H1 (cell line): Measurements from ENCODE around the gene DNAJC6. TPM values are rescaled to one million over a fixed set of nuclear protein-coding genes. Genes with fewer than 3 reads are reported as not detected.

Experiments
- CTCF ChIA-PET: fragments of 300-600 bp; sonication (Branson Sonifier 250); formaldehyde crosslinking; loops from one replicate; lab custom pipeline; 2021; ENCODE audit not compliant: partially characterized antibody; lab: Charles Lee
- POLR2A ChIA-PET: fragments of 300-600 bp; sonication (Branson Sonifier 250); formaldehyde crosslinking; loops from one replicate; lab custom pipeline; 2021; ENCODE audit warnings: inconsistent platforms; ENCODE audit not compliant: partially characterized antibody; lab: Charles Lee
- DNase-seq, 2 experiments: peaks; one replicate each; pipeline versions ENCODE4 v3.0.0 to v3.0.0-alpha.2; 2010 to 2022; ENCODE audit warnings: low spot score in 2 of 2, low read depth in 1 of 2, mixed read lengths in 1 of 2
- FAIRE-seq: peaks from 2 replicates; lab custom pipeline; 2011; peaks lifted over from hg19 to GRCh38; lab: Jason Lieb, UNC
- H2AFZ ChIP-seq: 2 replicates; pipeline ENCODE4 v1.8.1; 2012; ENCODE audit warnings: low read length, inconsistent platforms
- H2AK5ac ChIP-seq: 2 replicates; pipeline ENCODE4 v1.6.1; 2013; ENCODE audit warnings: low read depth, low read length
- H2BK120ac ChIP-seq: replicated peaks from 2 replicates; pipeline ENCODE3; 2013; ENCODE audit warnings: low read depth, low read length, inconsistent platforms
- H2BK12ac ChIP-seq: 2 replicates; pipeline ENCODE4 v1.6.1; 2013; ENCODE audit warnings: low read depth, low read length
- H2BK15ac ChIP-seq: 2 replicates; pipeline ENCODE4 v1.6.1; 2013; ENCODE audit warnings: low read length
- H2BK20ac ChIP-seq: 2 replicates; pipeline ENCODE4 v1.6.1; 2013; ENCODE audit warnings: low read length
- H2BK5ac ChIP-seq: 2 replicates; pipeline ENCODE4 v1.6.1; 2013; ENCODE audit warnings: low read depth, low read length
- H3K14ac ChIP-seq: 2 replicates; pipeline ENCODE4 v1.6.1; 2013; ENCODE audit warnings: inconsistent platforms; ENCODE audit not compliant: insufficient read length
- H3K18ac ChIP-seq: 2 replicates; pipeline ENCODE4 v1.6.1; 2013; ENCODE audit warnings: low read length; ENCODE audit errors: extremely low read depth
- H3K23ac ChIP-seq: 2 replicates; pipeline ENCODE4 v1.6.1; 2013; ENCODE audit warnings: inconsistent platforms; ENCODE audit not compliant: insufficient read length
- H3K23me2 ChIP-seq: 2 replicates; pipeline ENCODE4 v1.6.1; 2013; ENCODE audit warnings: low read depth, low read length
- H3K27ac ChIP-seq: 2 replicates; pipeline ENCODE4 v1.6.1; 2011; ENCODE audit warnings: low read depth, low read length, inconsistent platforms
- H3K27me3 ChIP-seq, 4 experiments: replicated peaks in 1 of 4; 1 replicate in 1 of 4; 2 replicates in 3 of 4; pipeline versions ENCODE4 v1.6.1 to v1.8.1; 2011 to 2013; ENCODE audit warnings: low read length in 3 of 4, mild to moderate bottlenecking in 3 of 4, inconsistent platforms in 2 of 4, mixed read lengths in 2 of 4, moderate library complexity in 1 of 4; ENCODE audit not compliant: control insufficient read depth in 3 of 4, insufficient read depth in 3 of 4; ENCODE audit errors: extremely low read depth in 1 of 4
- H3K36me3 ChIP-seq, 4 experiments: 2 replicates each; pipeline versions ENCODE4 v1.6.1 to v1.8.1; 2011 to 2013; ENCODE audit warnings: mild to moderate bottlenecking in 4 of 4, low read length in 3 of 4, moderate library complexity in 2 of 4, control low read depth in 1 of 4, inconsistent platforms in 1 of 4; ENCODE audit not compliant: insufficient read depth in 4 of 4, control insufficient read depth in 2 of 4
- H3K4ac ChIP-seq: replicated peaks from 2 replicates; pipeline ENCODE3; 2013; ENCODE audit warnings: low read length, low read depth, mixed read lengths, inconsistent platforms; ENCODE audit not compliant: insufficient read length
- H3K4me1 ChIP-seq, 4 experiments: replicated peaks in 1 of 4; 1 replicate in 1 of 4; 2 replicates in 3 of 4; pipeline versions ENCODE4 v1.6.1 to v1.8.1; 2011 to 2013; ENCODE audit warnings: low read length in 3 of 4, inconsistent platforms in 2 of 4, mixed read lengths in 1 of 4; ENCODE audit not compliant: insufficient read depth in 4 of 4, control insufficient read depth in 3 of 4
- H3K4me2 ChIP-seq, 2 experiments: 2 replicates each; pipeline versions ENCODE4 v1.6.1 to v1.8.1; 2011 to 2013; ENCODE audit warnings: low read depth in 2 of 2, low read length in 2 of 2, control low read depth in 1 of 2, inconsistent platforms in 1 of 2, mild to moderate bottlenecking in 1 of 2; ENCODE audit not compliant: insufficient read depth in 1 of 2
- H3K4me3 ChIP-seq, 4 experiments: fragments of 200-600, 300-600 bp in 1 of 4; sonication (generic), shearing (Covaris generic), sonication (Bioruptor Twin) in 1 of 4; 2 replicates each; pipeline versions ENCODE4 v1.5.1 to v1.8.1; 2011 to 2016; ENCODE audit warnings: low read length in 4 of 4, low read depth in 3 of 4, control low read depth in 2 of 4, inconsistent platforms in 2 of 4, mild to moderate bottlenecking in 2 of 4, mixed read lengths in 1 of 4, moderate library complexity in 1 of 4; ENCODE audit not compliant: insufficient read depth in 2 of 4; ENCODE audit errors: extremely low read depth in 1 of 4
- H3K56ac ChIP-seq: replicated peaks from 2 replicates; pipeline ENCODE3; 2013; ENCODE audit warnings: low read depth, mild to moderate bottlenecking, mixed read lengths, low read length, inconsistent platforms; ENCODE audit not compliant: insufficient read length
- H3K79me1 ChIP-seq: 2 replicates; pipeline ENCODE4 v1.6.1; 2013; ENCODE audit warnings: low read depth, low read length, control low read depth
- H3K79me2 ChIP-seq, 2 experiments: 2 replicates each; pipeline versions ENCODE4 v1.6.1 to v1.8.1; 2012 to 2013; ENCODE audit warnings: low read length in 2 of 2, mild to moderate bottlenecking in 2 of 2, inconsistent platforms in 1 of 2; ENCODE audit not compliant: insufficient read depth in 2 of 2, control insufficient read depth in 1 of 2
- H3K9ac ChIP-seq, 4 experiments: replicated peaks in 1 of 4; 1 replicate in 1 of 4; 2 replicates in 3 of 4; pipeline versions ENCODE4 v1.6.1 to v1.8.1; 2011 to 2013; ENCODE audit warnings: low read depth in 3 of 4, low read length in 3 of 4, control low read depth in 2 of 4, mild to moderate bottlenecking in 2 of 4, moderate library complexity in 2 of 4, inconsistent platforms in 1 of 4; ENCODE audit errors: extremely low read depth in 1 of 4
- H3K9me3 ChIP-seq, 2 experiments: 2 replicates each; pipeline versions ENCODE4 v1.6.1 to v1.8.1; 2012 to 2013; ENCODE audit warnings: mild to moderate bottlenecking in 2 of 2, moderate library complexity in 2 of 2, control low read depth in 1 of 2, inconsistent platforms in 1 of 2, low read depth in 1 of 2, low read length in 1 of 2, mixed read lengths in 1 of 2; ENCODE audit not compliant: insufficient read depth in 2 of 2
- H4K20me1 ChIP-seq, 2 experiments: replicated peaks in 1 of 2; 2 replicates each; pipeline versions ENCODE3 to v1.8.1; 2011 to 2013; ENCODE audit warnings: inconsistent platforms in 2 of 2, low read length in 2 of 2, mild to moderate bottlenecking in 1 of 2; ENCODE audit not compliant: insufficient read depth in 2 of 2, control insufficient read depth in 1 of 2
- H4K5ac ChIP-seq: 2 replicates; pipeline ENCODE4 v1.6.1; 2013; ENCODE audit warnings: low read length, low read depth, mixed read lengths, inconsistent platforms; ENCODE audit not compliant: insufficient read length
- H4K8ac ChIP-seq: 2 replicates; pipeline ENCODE4 v1.8.0; 2013; ENCODE audit warnings: mild to moderate bottlenecking, moderate library complexity, low read length, inconsistent platforms; ENCODE audit not compliant: insufficient read depth; ENCODE audit errors: extremely low read depth
- H4K91ac ChIP-seq: replicated peaks from 2 replicates; pipeline ENCODE3; 2013; ENCODE audit warnings: low read length, mixed read lengths, inconsistent platforms; ENCODE audit not compliant: insufficient read length
- HDAC2 ChIP-seq, 2 experiments: fragments of 300-600 bp in 1 of 2; sonication (generic) in 1 of 2; IDR thresholded peaks; 2 replicates each; pipeline ENCODE4 v1.6.1; 2011 to 2012; ENCODE audit warnings: low read depth in 2 of 2, low read length in 2 of 2, mild to moderate bottlenecking in 2 of 2, moderate library complexity in 2 of 2, borderline replicate concordance in 1 of 2, inconsistent platforms in 1 of 2
- TBP ChIP-seq: IDR thresholded peaks from 2 replicates; pipeline ENCODE4 v1.6.1; 2011; ENCODE audit warnings: low read depth, low read length, improper control_type of control experiment
- WGBS, 2 experiments: shearing (Covaris generic) in 1 of 2; methylation state at CpG; one replicate each; pipeline versions ENCODE4 v1.1.6 to v1.1.7; 2013 to 2015; ENCODE audit warnings: low lambda C conversion rate in 2 of 2, mixed read lengths in 2 of 2, inconsistent platforms in 1 of 2, low coverage in 1 of 2, missing lambda C conversion rate in 1 of 2; ENCODE audit not compliant: insufficient replicate concordance in 2 of 2, insufficient coverage in 1 of 2, insufficient read length in 1 of 2; ENCODE audit errors: extremely low coverage in 1 of 2, missing lambda C conversion rate in 1 of 2; 5-methylcytosine and 5-hydroxymethylcytosine counted together
- polyA plus RNA-seq, 7 experiments: library from polyadenylated mRNA; depleted of rRNA in 3 of 7; stranded (reverse) in 5 of 7; unstranded in 2 of 7; fragments of >200 nt in 5 of 7; fragments of 200-250 nt in 2 of 7; gene quantifications; 1 replicate in 5 of 7; 2 replicates in 1 of 7; 4 replicates in 1 of 7; pipeline versions ENCODE4 v1.2.1 to v1.2.3, GENCODE V29; 2011 to 2013; ENCODE audit warnings: missing spikeins in 2 of 7, mixed read lengths in 2 of 7
- total RNA-seq: library from RNA; stranded (reverse); fragmentation: NEBNext Ultra II Directional; extraction: Animal tissue kit (Norgen Biotek cat#: 25700); gene quantifications from 2 replicates; pipeline ENCODE4 v1.2.1, GENCODE V29; 2021

Gene DNAJC6
- total and polyA plus RNA-seq, 2 of the 8 experiments (the other 6 are each of a cell fraction or from before 2014, with no cell fraction given): 1.6 to 3.0 TPM

DNA sequence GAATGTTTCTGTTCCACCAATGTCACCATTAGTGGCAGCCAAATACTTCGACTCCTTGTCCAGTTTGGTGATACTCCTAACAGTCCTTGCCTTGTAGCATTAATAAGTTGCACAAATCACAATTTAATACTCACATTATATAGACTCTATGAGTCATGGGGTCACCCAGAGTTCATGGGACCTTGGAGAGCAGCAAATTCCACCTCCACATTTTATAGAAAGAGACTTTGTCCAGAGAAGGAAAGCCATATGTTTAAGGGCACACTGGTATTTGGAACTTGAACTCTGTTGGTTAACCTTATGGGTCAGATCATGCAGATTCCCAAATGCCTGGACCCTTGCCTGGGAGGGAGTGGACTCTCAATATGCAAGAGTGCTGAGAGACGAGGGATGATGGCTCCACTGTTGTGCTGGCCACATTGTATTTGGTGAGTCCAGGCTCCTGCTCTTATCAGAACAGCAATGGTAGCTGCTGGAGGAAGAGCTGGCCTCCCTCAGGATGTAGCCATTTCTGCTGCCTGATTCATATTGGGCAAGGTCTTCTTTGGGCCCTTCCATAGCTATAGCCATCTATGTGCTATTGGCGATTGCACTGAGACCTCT is 30.6 kb downstream of the DNAJC6 start:
- Histone ChIP-seq H2BK20ac (no peak overlapping the region), H3K9me3 (no peaks in the 10 kb centered on the region; a peak in 1 of 4 replicates), H3K23ac (no peak overlapping the region), H3K18ac (no peak overlapping the region), H3K4me2 (no peak overlapping the region), H3K4me3 (no peak overlapping the region), H3K4ac (no peak overlapping the region), H3K9ac (no peak overlapping the region), H3K27me3 (no peaks in the 10 kb centered on the region), H4K8ac (no peak overlapping the region), H2BK5ac (no peak overlapping the region), H3K14ac (no peak overlapping the region), H3K79me2 (no peaks in the 10 kb centered on the region), H2BK12ac (no peak overlapping the region), H4K91ac (no peak overlapping the region), H2AFZ (no peak overlapping the region), H2BK120ac (no peak overlapping the region), H4K20me1 (no peaks in the 10 kb centered on the region), H4K5ac (no peak overlapping the region), H3K79me1 (no peaks in the 10 kb centered on the region), H3K36me3 (no peaks in the 10 kb centered on the region), H3K23me2 (no peaks in the 10 kb centered on the region), H2AK5ac (no peak overlapping the region), H3K56ac (no peak overlapping the region), H3K4me1 (peaks cover 0 to 6% (median 0%) of the 10 kb centered on the region in 4 experiments; a peak in 1 of 7 replicates), H2BK15ac (no peak overlapping the region), H3K27ac (no peak overlapping the region)
- WGBS, 2 experiments: 90% methylated on average over 3 of the region's 3 CpGs; no CpG with 5 or more reads in 1 of the 2 experiments
- CTCF ChIA-PET: interaction anchor here (0.6 kb wide), 1 partner anchor 31 kb away, joined by 3 read pairs; the partner anchor contains the start of gene DNAJC6
- no peak for DNase-seq
- TF ChIP-seq TBP (no peak), HDAC2 (IDR thresholded peaks at IDR 0.05; ENCODE audit: borderline replicate concordance in 1 of 2, low read depth in 2 of 2, low read length in 2 of 2) (no peak)
- no peak for FAIRE-seq
- POLR2A ChIA-PET: no interaction called here
